T follicular helper cell (primary cell): Measurements from ENCODE around the gene GRID2IP.
"Not testable (repeated sequence)": the region's sequence is repeated elsewhere in the genome, so short reads cannot be mapped to it uniquely, and the experiment has no call there.

Experiments used
- DNase-seq: peaks from one replicate; pipeline ENCODE4 v3.0.0-alpha.2; 2020; ENCODE audit warnings: low read depth
- total RNA-seq, 2 experiments: gene quantifications; one replicate each; lab custom pipeline; 2026; lab: John Stamatoyannopoulos, UW

GRID2IP gene
- total RNA-seq, result 0.04 to 0.78 reads per million in 2 experiments

DNA sequence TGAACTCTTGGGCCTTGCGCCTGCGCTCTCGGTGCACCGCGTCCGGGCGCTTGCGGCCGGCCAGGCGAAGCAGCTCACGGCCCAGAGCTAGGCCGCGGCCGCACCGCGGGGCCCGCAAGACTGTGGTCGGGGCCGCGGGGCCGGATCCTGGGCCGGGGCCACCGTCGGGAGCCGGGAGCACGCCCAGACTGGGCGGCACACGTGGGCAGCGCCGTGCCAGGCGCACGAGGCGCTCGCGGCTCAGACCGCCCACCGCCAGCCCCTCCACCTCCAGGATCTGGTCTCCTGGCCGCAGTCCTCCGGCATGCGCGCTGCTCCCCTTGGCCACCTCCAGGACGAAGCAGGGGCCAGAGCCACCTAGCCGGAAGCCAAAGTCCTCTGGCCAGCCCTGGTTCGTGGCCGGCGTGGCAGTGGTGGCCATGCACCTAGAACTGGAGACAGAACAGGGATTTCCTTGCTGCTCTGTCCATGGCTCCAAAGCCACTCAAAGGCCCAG is at the start of gene GRID2IP:
Gene GRID2IP, minus strand, starts transcription at position 446 of the 496 bp plus-strand sequence. Its CDS starts 25 bp downstream, at position 421.
- DNase-seq, result no peak

DNA sequence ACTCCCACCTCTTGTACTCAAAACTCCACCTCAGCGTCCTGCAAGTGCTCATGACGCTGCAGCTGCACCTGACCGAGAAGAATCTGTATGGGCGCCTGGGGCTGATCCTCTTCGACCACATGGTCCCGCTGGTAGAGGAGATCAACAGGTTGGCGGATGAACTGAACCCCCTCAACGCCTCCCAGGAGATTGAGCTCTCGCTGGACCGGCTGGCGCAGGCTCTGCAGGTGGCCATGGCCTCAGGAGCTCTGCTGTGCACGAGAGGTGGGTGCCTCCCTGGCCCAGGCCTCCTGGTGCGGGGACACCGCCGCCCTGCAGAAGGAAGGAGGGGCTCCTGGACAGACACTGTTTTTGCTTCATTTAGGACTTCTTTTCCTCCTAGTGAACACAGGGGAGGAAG is 48.8 kb upstream of the GRID2IP start:
- DNase-seq, result no peak

DNA sequence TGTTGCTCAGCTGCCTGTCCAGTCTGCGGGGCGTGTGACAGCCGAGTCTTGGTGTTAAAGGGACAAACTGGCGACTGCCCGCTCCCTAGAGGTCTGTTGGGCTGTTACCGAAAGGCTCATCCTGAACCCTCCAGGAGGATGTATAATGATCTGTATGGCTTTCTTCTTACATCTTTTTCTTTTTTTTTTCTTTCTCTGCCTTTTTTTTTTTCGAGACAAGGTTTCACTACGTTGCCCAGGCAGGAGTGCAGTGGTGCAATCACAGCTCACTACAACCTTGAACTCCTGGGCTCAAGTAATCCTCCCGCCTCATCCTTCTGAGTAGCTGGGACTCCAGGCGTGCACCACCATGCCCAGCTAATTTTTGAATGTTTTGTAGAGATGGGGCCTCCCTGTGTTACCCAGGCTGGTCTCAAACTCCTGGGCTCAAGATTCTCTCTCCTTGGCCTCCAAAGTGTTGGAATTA is 39.4 kb upstream of the GRID2IP start:
- no peak for DNase-seq

DNA sequence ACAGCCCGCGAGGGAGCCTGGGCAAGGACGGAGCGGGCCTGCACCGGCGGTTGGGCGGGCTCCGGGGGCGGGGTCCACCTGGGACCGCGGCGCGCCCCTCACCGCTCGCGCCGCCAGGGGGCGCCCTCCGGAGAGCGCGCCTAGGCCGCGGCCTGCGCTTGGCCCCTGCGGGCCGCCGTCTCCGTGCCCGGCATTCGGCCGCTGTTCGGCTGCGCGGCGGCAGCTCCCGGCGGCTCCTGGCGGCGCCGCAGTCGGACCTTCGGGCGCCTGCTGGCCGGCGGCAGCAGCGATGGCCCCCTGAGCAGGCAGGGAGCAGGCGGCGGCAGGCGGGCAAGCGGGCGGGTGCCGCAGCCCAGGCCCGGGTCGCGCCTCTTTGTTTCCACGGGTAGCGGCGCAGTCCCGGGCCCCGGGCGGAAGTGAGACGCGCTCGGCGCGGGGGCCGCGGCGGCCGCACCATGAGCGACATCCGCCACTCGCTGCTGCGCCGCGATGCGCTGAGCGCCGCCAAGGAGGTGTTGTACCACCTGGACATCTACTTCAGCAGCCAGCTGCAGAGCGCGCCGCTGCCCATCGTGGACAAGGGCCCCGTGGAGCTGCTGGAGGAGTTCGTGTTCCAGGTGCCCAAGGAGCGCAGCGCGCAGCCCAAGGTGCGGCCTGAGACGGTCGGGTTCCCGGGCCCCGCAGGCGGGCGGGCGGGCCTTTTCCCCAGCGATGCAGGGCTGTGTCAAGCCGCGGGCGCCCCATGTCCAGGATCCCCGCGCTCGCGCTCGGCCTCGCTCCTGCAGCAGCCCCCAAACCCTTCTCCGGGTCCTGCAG is 38.8 kb upstream of the GRID2IP start, which contains the start of gene INTS15:
Gene INTS15, plus strand, starts transcription at position 193 of the 816 bp plus-strand sequence. Its CDS starts 263 bp downstream, at position 456.
- DNase-seq, result peak; percentile 72

DNA sequence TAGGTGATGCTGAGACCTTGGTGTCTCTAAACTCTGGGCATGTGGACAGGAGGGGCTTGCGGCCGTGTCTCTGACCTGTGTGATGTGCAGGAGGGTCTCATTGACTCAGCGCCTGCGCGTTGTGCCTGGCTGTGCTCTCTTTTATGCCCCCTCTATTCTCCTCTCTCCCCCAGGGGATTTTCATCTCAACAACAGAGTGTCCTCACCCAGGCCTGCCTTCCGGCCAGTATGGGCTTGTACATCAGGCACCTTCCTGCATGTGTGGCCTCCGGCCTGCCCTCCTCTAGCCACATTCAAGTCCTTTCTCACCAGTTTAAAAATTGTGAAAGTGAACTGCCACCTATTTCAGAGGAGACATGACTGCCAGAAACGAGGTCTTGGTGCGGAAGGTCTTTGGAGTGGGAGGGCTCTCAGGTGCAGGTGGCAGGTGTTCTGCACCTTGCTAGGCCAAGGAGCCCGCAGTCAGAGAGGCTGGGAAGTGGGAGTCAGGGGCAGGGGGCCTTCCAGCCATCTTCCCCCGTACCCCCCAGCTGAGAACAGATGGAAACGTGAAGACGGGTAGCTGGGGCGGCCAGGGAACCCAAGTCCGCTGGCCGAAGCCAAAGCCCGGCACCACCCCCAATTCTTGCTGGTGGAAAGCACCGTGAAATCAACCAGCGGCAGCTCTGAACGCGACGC is 38.0 kb upstream of the GRID2IP start:
- no peak for DNase-seq

DNA sequence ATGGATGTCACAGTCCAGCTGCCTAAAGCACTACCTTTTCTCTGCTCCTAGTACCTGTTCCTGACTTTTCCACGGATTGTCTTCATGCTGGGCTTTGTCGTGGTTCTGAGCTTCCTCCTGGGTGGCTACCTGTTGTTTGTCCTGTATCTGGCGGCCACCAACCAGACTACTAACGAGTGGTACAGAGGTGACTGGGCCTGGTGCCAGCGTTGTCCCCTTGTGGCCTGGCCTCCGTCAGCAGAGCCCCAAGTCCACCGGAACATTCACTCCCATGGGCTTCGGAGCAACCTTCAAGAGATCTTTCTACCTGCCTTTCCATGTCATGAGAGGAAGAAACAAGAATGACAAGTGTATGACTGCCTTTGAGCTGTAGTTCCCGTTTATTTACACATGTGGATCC is 37.3 kb upstream of the GRID2IP start:
- no peak for DNase-seq

DNA sequence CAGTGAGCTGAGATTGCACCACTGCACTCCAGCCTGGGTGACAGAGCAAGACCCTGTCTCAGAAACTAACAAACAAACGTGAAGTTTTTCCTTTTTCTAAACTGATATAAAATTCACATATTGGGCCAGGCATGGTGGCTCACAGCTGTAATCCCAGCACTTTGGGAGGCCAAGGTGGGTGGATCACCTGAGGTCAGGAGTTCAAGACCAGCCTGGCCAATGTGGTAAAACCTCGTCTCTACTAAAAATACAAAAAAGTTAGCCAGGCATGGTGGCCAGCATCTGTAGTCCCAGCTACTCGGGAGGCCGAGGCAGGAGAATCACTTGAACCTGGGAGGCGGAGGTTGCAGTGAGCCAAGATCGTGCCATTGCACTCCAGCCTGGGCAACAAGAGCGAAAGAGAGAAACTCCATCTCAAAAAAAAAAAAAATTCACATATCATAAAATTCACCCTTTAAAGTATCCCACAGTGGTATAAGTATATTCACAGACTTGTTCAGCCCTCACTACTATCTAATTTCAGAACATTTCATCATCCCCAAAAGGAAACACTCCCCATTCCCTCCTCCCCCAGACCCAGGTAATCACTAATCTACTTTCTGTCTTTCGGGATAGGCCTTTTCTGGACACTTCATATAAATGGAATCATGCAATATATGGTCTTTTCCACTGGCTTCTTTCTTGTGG is 34.6 kb upstream of the GRID2IP start:
- DNase-seq, result not testable (repeated sequence)

DNA sequence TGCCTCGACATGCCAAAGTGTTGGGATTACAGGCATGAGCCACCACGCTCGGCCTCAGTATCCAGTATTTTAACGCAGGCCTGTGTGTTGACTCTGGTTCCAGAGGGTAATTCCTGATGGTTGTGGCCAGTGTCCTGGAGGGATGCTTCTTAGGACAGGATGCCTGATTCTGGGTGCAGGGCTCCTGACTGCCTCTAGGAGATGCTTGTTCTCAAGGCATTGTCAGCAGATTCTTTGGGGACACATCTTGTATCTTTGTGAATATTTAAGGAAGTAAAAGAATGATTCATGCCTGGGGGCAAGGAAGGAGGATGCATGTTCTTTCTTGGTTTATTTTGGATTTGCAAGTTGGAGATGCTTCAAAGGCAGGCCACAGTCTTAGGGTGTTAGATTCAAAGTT is 28.2 kb upstream of the GRID2IP start:
- DNase-seq, result no peak

DNA sequence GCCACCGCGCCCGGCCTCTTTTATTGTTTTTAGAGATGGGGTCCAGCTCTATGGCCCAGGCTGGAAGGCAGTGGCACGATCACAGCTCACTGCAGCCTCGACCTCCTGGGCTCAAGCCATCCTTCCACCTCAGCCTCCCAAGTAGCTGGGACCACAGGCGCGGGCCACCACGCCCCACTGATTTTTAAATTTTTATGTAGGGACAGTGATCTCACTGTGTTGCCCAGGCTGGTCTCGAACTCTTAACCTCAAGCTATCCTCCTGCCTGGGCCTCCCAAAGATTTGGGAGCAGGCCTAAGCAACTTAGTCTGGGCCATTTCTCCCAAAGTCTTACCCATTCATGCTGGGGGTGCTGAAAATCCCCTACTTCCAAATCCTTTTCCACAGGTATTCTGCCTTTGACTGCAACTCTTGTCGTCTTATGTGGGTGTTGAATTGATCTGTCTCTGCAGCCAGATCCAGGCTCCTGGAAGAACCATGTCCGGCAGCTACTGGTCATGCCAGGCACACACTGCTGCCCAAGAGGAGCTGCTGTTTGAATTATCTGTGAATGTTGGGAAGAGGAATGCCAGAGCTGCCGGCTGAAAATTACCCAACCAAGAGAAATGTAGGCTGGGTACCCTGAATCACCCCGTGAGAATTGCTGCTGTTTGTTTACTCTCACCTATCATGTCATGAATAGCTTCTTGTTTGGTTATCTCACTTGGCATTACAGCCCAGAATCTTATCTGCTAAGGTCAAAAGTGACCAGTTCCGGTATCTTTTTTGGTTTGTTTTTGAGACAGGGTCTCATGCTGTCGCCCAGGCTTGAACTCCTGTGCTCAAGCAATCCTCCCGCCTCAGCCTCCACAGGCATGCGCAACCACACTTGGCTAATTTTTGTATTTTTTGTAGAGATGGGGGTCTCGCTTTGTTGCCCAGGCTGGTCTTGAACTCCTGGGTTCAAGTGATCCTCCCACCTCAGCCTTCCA is 27.1 kb upstream of the GRID2IP start:
- no peak for DNase-seq

DNA sequence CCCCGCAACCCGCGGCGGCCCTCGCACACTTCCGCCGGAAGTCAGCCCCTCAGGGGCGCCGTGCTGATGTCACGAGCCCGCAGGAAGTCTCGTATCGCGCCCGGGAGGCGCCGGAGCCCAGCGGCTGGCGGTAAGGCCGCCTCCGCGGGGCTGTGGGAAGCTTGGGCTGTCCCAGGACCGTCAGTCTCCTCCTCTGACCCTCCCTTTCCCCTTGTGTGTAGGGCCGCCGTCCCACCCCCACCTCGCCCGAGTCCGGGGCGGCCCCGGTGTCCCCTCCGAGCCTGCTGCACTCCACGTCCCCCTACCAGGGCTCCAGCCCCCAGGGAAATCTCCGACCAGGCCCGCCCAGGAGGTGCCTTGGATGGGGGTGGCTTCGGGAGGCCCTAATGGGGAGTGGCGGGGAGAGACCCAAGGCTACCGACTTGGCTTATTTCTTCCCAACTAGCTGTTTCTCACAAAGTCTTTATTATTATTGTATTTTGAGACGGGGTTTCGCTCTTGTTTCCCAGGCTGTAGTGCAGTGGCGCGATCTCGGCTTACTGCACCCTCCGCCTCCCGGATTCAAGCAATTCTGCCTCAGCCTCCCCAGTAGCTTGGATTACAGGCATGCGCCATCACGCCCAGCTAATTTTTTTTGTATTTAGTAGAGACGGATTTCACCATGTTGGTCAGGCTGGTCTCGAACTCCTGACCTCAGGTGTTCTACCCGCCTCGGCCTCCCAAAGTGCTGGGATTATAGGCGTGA is 26.3 kb upstream of the GRID2IP start, which contains the start of gene ZDHHC4:
Gene ZDHHC4, plus strand, starts transcription at position 86 of the 745 bp plus-strand sequence. CDS start 3,108 bp downstream, outside the sequence.
- peak; percentile 75 for DNase-seq

DNA sequence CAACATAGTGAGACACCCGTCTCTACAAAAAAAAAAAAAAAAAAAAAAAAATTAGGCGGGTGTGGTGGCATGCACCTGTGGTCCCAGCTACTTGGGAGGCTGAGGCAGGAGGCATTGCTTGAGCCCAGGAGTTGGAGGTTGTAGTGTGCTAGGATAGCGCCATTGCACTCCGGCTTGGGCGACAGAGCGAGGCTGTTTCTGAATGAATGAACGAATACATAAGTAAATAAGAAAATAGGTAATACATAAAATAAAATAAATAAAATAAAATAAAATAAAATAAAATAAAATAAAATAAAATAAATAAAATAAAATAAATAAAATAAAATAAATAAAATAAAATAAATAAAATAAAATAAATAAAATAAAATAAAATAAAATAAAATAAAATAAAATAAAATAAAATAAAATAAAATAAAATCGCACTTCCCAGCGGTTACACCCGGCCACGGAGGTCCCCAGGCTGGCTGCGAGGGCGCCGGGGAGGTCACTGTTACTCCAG is 25.7 kb upstream of the GRID2IP start:
- DNase-seq, result not testable (repeated sequence)

DNA sequence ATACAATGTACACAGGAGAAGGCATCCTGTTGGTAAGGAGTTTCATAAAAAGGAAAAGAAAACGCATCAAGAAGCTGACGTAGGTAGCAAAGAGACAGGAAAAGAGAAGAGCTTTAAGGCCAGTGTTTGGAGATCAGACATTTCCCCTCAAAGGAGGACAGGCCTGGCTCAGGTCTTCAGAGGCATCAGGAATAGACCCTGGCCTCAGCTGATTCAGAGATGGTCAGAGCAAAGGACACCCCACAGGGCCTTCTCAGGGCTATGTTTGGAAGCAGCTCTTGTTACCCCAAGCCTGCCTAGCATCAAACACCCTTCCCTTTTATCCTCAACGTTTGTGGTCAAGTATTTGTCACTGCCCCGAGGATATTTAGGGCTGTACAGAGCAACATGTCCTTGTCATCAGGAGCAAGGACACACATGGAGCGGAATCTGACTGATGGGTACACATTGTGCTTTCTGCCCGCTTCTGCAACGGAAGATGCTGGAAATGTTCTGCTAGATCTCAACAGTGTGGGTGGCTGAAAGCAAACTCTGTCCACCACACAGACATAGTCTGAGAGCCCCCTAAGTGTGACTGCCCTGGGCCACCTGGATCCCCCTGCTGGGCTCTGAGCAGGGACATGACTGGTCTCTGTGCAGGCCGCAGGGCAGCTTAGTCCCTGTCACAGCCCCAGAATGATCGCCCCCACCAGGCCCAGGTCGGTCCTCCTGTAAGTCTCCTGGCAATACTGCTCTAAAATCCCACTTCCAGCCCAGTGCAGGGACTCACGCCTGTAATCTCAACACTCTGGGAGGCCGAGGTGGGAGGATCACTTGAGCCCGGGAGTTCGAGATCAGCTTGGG is 25.0 kb upstream of the GRID2IP start:
- DNase-seq, result no peak

DNA sequence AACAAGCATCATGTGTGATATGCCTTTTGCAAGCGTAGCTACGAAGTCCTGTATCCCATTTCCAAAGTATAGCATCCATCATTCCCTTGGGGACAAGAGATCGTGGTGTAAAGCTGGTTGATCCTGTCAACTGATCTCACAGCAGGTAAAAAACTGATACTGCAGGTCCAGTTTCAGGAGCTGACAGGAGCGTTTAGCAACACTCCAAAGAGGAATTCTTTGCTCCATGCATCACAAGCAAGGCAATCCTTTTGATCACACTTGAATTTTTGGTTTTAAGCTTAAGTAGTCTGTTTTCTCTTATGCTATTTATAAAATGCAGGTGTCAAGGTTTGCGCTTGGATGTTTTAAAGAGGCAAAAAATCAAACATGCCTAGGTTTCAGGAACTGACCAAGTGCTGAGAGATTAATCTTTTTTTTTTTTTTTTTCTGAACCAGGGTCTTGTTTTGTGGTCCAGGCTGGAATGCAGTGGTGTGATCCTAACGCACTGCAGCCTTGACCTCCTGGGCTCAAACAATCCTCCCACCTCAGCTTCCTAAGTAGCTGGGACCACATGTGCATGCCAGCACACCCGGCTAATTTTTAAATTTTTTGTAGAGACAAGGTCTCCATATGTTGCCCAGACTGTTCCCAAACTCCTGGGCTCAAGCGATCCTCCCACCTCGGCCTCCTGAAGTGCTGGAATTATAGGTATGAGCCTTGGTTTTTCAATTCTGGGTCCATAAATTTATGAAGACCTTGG is 24.2 kb upstream of the GRID2IP start:
- no peak for DNase-seq

DNA sequence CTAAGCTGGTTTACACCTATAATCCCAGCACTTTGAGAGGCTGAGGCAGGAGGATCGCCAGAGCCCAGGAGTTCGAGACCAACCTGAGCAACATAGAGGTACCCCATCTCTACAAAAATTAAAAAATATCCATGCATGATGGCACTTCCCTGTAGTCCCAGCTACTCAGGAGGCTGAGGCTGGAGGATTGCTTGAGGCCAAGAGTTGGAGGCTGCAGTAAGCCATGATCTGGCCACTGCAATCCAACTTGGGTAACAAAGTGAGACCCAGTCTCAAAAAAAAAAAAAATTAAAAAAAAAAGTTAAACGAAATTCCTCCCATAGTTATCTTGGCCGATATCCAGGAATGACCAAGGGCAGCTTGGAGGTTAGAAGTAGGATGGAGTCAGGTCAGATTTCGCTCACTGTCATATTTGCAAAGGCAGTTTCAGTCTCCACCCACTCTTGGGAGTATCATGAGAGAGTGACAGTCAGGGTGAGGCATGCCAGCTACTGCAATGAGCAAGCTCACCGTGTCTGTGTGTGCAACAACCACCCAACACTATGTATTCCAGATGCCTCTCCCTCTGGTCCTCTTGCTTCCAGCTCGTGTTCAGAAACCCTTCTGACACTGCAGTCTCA is 20.0 kb upstream of the GRID2IP start:
- DNase-seq, result no peak

DNA sequence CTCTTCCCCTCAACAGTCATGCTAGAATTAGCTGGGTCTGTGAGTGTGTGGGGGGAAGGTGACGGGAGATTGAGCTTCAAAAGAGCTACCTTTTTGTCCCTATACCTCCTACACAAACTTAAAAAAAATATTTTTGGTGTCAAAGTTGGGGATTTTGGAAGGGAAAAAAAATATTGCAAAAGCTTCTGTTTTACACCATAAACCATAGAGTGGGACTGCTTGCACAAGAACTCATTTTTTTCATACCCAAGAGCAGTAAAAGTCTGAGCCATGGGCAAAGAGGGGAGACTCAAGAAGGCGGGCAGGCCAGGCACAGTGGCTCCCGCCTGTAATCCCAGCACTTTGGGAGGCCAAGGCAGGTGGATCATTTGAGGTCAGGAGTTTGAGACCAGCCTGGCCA is 16.6 kb upstream of the GRID2IP start:
- DNase-seq, result no peak

DNA sequence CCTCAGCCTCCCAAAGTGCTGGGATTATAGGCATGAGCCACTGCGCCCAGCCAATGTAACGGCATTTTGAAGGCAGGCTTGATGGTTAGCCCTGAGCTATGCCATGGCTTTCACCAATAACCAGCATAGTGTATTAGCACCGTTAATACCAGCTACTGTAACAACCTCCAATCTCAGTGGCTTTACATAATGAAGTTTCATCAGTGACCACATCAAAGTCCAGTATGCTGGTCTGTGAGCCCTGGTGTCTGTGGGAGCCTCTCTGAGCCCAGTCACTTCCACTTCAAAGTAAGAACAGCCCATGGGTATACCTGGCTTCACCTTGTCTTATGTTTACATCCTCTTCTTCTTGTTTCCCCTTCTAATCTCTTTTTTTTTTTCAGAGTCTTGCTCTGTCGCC is 14.4 kb upstream of the GRID2IP start:
- no peak for DNase-seq

DNA sequence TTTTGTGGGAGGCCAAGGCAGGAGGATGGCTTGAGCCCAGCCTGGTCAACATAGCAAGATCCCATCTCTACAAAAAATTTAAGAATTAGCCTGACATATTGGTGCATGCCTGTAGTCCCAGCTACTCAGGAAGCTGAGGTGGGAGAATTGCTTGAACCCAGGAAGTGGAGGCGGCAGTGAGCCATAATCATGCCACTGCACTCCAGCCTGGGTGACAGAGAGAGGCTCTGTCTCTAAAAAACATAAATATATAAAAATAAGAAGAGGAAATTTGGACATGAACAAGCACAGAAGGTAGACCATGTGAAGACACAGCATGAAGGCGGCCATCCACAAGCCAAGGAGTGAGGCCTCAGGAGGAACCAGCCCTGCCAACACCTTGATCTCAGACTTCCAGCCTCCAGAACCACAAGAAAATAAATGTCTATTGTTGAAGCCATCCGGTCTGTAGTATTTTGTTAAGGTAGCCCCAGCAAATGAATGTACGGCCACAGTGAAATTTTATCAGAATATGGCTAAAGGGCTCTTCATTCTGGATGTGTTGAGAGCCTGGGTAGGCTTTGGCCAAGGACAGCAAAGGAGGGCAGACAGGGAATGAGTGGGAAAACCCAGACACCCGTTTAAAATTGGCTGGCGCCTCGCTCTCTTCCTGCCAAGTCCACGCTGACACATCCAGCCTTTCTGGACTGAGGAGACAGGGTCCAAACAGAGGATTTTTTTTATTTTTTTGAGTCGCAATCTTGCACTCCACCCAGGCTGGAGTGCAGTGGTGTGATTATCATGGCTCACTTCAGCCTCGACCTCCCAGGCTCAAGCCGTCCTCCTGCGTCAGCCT is 12.9 kb upstream of the GRID2IP start:
- DNase-seq, result no peak
